CD4-positive, alpha-beta T cell treated with Interferon alpha-2 for 1 hour (primary cell): Measurements from ENCODE around the gene HOXD4.

Experiments used
- DNase-seq, 2 donors: peaks; one replicate each; pipeline ENCODE4 v3.0.0-alpha.2; 2020 to 2022

Gene HOXD4

GRCh38 chr2:176127774-176128072, 23.6 kb upstream of the HOXD4 start:
- no peak for DNase-seq

GRCh38 chr2:176128172-176128981, 23.0 kb upstream of the HOXD4 start:
- DNase-seq = no peak

GRCh38 chr2:176128982-176129796, 22.2 kb upstream of the HOXD4 start, which contains the start of gene HOXD8:
HOXD8 (plus strand) TSS chr2:176129705; CDS start chr2:176130367, 662 bp downstream.
- DNase-seq = no peak

GRCh38 chr2:176129813-176130146, 21.6 kb upstream of the HOXD4 start:
- no peak for DNase-seq

- DNase-seq = no peak
Measured at GRCh38 chr2:176130147-176130956, 21.0 kb upstream of the HOXD4 start.

- no peak for DNase-seq
Measured at GRCh38 chr2:176130957-176131847, 20.1 kb upstream of the HOXD4 start.

- DNase-seq = no peak
Measured at GRCh38 chr2:176131848-176132158, 19.5 kb upstream of the HOXD4 start.

GRCh38 chr2:176132205-176133171, 18.9 kb upstream of the HOXD4 start:
- DNase-seq = peak in 1 of 2 donors; percentile 32

GRCh38 chr2:176133389-176133788, 18.0 kb upstream of the HOXD4 start:
- DNase-seq = no peak

GRCh38 chr2:176134035-176134434, 17.3 kb upstream of the HOXD4 start:
- no peak for DNase-seq

- DNase-seq = no peak
Measured at GRCh38 chr2:176135035-176135440, 16.3 kb upstream of the HOXD4 start.

- DNase-seq = no peak
Measured at GRCh38 chr2:176136374-176137251, 14.7 kb upstream of the HOXD4 start.

- DNase-seq = no peak
Measured at GRCh38 chr2:176137252-176137580, 14.1 kb upstream of the HOXD4 start.

- DNase-seq = no peak
Measured at GRCh38 chr2:176137906-176138305, 13.4 kb upstream of the HOXD4 start.

- no peak for DNase-seq
Measured at GRCh38 chr2:176138526-176138922, 12.8 kb upstream of the HOXD4 start.

- no peak for DNase-seq
Measured at GRCh38 chr2:176138923-176139660, 12.3 kb upstream of the HOXD4 start.

- DNase-seq = no peak
Measured at GRCh38 chr2:176139661-176140512, 11.5 kb upstream of the HOXD4 start.

- DNase-seq = peak; percentile 47 to 67
Measured at GRCh38 chr2:176140513-176141317, 10.6 kb upstream of the HOXD4 start.
